Ectodermal cell (in vitro differentiated cells): ENCODE data around the gene DGCR8.

Source experiments
- H3K27ac ChIP-seq: 2 replicates; pipeline ENCODE4 v1.7.0; 2013; ENCODE audit warnings: mild to moderate bottlenecking, low read depth, low read length; ENCODE audit not compliant: insufficient read depth, poor library complexity, severe bottlenecking
- H3K27me3 ChIP-seq: 2 replicates; pipeline ENCODE4 v1.7.0; 2013; ENCODE audit warnings: mild to moderate bottlenecking, low read length; ENCODE audit not compliant: insufficient read depth, control insufficient read depth, poor library complexity, severe bottlenecking
- H3K36me3 ChIP-seq: one replicate; pipeline ENCODE4 v1.7.0; 2013; ENCODE audit warnings: low read length; ENCODE audit not compliant: control insufficient read depth, insufficient read depth
- H3K4me1 ChIP-seq: one replicate; pipeline ENCODE4 v1.7.0; 2013; ENCODE audit warnings: low read length; ENCODE audit not compliant: control insufficient read depth, insufficient read depth
- H3K4me3 ChIP-seq: 2 replicates; pipeline ENCODE4 v1.7.0; 2013; ENCODE audit warnings: low read depth, low read length, control low read depth; ENCODE audit not compliant: insufficient read depth
- H3K9me3 ChIP-seq: 2 replicates; pipeline ENCODE4 v1.7.0; 2013; ENCODE audit warnings: mild to moderate bottlenecking, low read length, moderate library complexity; ENCODE audit not compliant: control insufficient read depth
- WGBS, 2 experiments: methylation state at CpG; one replicate each; pipeline ENCODE4 v1.1.7; 2013; ENCODE audit warnings: missing lambda C conversion rate in 2 of 2; 5-methylcytosine and 5-hydroxymethylcytosine counted together

DGCR8 gene

DNA sequence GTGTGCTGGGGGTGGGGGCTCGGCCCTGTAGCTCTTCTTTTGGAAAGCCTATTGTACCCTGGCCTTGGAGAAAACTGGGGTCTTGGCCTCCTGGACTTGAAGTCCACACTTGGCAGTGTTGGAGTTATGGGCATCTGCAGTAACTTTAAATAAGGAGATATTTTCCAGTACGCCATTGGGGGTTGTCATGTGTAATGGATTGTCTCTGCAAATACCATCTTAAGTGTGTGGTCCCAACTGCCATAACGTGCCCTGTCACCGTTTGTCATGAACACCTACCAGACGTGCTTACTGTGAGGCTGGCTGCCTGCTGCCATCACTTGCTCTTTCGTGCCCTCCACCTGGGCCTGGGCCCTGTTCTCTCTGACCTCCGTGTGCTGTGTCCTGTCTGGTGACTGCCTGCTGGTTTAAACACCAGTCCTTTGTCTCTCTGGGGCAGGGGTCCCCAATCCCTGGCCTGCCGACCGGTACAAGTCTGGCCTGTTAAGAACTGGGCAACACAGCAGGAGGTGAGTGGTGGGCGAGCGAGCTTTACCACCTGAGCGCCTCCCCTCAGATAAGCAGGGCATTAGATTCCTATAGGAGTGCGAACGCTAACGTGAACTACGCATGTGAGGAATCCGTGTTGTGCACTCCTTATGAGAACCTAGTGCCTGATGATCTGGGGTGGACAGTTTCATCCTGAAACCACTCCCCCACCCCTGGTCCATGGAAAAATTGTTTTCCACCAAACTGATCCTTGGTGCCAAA, 48.0 kb downstream of the DGCR8 start:
- Histone ChIP-seq H3K27me3 (no peaks in the 10 kb centered on the region), H3K4me3 (no peak overlapping the region), H3K36me3 (peaks cover 33% of the 10 kb centered on the region), H3K9me3 (no peaks in the 10 kb centered on the region), H3K27ac (peak overlapping the region; percentile 26), H3K4me1 (no peaks in the 10 kb centered on the region)
- WGBS, 2 experiments: 89 to 92% methylated on average over 17 of the region's 17 CpGs

DNA sequence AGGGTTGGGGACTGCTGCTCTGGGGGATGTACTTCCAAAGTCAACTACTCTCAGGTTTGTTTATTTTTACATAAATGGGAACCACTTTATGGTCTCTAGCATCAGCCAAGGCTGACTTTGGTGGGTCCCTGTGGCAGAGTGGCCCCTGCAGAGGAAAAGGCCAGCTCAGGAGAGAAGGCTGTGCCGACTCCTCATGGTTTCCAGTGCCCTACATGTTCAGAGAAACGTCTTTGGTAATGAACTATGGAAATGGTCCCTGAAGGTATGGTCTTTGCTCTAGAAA, 48.5 kb downstream of the DGCR8 start:
- peaks cover 32% of the 10 kb centered on the region for H3K36me3 ChIP-seq

GRCh38 chr22:20128902-20129746, 49.1 kb downstream of the DGCR8 start:
- Histone ChIP-seq H3K4me1 (no peaks in the 10 kb centered on the region), H3K36me3 (peaks cover 26% of the 10 kb centered on the region), H3K27ac (no peak overlapping the region), H3K9me3 (no peaks in the 10 kb centered on the region), H3K27me3 (no peaks in the 10 kb centered on the region), H3K4me3 (no peak overlapping the region)
- 74% methylated on average over 18 of the region's 18 CpGs for WGBS, 2 experiments

More for the DNA sequence above, 48.5 kb downstream of the DGCR8 start:
- Histone ChIP-seq H3K27me3 (no peaks in the 10 kb centered on the region), H3K27ac (no peak overlapping the region), H3K4me1 (no peaks in the 10 kb centered on the region), H3K9me3 (no peaks in the 10 kb centered on the region), H3K4me3 (no peak overlapping the region)
- WGBS, 2 experiments: 88 to 93% methylated on average over 2 of the region's 2 CpGs

DNA sequence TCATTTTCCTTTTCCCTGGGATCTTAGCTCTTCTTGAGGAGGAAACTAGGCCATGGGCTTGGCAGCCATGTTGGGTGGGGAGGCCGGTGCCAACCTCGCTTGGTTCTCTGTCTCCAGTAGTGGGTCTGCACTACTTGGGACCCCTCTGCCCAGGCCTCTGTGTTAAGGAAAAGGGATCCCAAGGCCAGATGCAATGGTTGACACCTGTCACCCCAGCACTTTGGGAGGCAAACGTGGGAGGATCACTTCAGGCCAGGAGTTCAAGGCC, 49.6 kb downstream of the DGCR8 start:
- H3K4me3 ChIP-seq: no peak overlapping the region
- no peaks in the 10 kb centered on the region for H3K9me3 ChIP-seq
- H3K27me3 ChIP-seq: no peaks in the 10 kb centered on the region
- peaks cover 20% of the 10 kb centered on the region for H3K36me3 ChIP-seq
- H3K4me1 ChIP-seq: no peaks in the 10 kb centered on the region
- WGBS, 2 experiments: 92 to 93% methylated on average over 3 of the region's 3 CpGs
- H3K27ac ChIP-seq: no peak overlapping the region

DNA sequence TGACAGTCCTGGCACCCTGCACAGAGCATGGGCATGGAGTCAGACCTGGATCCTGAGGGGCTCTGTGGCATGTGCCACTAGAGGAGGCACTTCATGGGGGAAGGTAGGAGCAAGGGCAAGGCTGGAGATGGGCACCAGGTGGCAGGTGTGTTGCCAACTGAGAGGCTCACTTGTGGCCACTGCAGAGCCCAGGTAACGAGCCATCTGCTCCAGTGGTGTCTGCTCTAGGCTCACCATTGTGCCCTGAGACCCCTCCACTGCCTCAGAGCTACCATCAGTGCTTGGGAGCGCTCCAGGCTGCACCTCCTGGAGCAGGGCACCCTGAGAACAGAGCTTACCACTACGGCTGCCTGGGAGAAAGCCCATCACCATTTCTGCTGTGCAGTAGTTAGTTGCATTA, 50.3 kb downstream of the DGCR8 start:
- Histone ChIP-seq H3K36me3 (peaks cover 15% of the 10 kb centered on the region), H3K27me3 (no peaks in the 10 kb centered on the region), H3K4me3 (peak overlapping the region; percentile 64), H3K9me3 (no peaks in the 10 kb centered on the region), H3K27ac (peak overlapping the region; percentile 50), H3K4me1 (no peaks in the 10 kb centered on the region)
- 90 to 91% methylated on average over 3 of the region's 3 CpGs for WGBS, 2 experiments

GRCh38 chr22:20130731-20131596, 50.9 kb downstream of the DGCR8 start:
- no peaks in the 10 kb centered on the region for H3K27me3 ChIP-seq
- 7 to 9% methylated on average over 70 of the region's 70 CpGs for WGBS, 2 experiments
- peaks cover 8% of the 10 kb centered on the region for H3K36me3 ChIP-seq
- peak overlapping the region; percentile 50 for H3K27ac ChIP-seq
- no peaks in the 10 kb centered on the region for H3K4me1 ChIP-seq
- H3K9me3 ChIP-seq: no peaks in the 10 kb centered on the region
- peak overlapping the region; percentile 64 for H3K4me3 ChIP-seq

DNA sequence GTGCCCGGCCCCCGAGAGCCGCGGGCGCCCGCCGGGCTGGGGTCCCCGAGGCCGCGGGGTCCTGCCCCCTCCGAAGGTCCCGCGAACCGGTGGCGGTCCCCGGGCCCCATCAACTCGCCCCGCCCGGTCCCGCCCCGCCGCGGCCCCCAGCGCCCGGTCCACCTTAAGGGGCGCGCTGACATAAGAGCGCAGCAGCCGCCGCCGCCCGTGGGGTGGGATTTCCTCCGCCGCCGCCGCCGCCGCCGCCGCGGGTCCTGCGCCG, 51.5 kb downstream of the DGCR8 start, which contains the start of gene ZDHHC8:
ZDHHC8 (plus strand) TSS at position 208 of the 262 bp plus-strand sequence. CDS start 144 bp downstream, outside the sequence.
- H3K27ac ChIP-seq: peak within 1 kb of the TSS; percentile 50
- 0% methylated on average over 43 of the region's 43 CpGs for WGBS, 2 experiments
- peak within 1 kb of the TSS; percentile 64 for H3K4me3 ChIP-seq
- no peaks in the 10 kb centered on the region for H3K27me3 ChIP-seq
- no peaks in the 10 kb centered on the region for H3K4me1 ChIP-seq
- H3K36me3 ChIP-seq: peaks cover 3% of the 10 kb centered on the region
- no peaks in the 10 kb centered on the region for H3K9me3 ChIP-seq

DNA sequence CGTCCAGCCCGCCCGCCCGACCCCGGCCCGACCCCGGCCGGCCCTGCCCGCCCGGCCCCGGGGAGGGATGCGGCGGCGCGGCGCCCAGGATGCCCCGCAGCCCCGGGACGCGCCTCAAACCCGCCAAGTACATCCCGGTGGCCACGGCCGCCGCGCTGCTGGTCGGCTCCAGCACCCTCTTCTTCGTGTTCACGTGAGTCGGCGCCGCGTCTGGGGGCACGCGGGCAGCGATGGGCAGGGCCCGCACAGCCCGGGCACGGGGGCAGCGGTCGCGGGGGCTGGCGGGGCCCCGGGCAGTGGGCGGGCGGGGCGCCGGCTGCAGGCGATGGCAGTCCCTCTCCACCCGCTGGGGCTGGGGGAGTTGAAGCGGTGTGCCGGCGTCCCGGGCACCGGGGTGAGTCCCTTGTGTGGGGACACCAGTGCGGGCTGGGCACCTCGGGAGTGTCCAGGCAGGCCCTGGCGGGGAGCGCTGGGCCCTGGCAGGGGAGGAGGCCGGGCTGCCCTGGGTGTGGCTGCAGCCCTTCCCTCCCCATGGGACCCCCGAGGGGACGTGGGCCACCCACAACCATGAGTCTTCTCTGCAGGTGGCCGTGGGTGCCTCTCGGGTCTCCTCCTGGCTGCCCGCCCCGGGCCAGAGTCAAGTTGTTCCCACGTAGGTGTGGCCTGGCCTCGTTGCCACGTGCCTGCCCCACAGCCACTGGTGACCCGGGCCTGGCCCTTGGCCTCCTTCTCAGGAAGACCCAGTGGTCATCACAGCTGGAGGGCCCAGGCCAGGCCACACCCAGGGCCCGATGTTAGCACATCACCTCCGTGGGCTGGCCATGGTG, 52.0 kb downstream of the DGCR8 start:
- no peaks in the 10 kb centered on the region for H3K4me1 ChIP-seq
- WGBS, 2 experiments: 6% methylated on average over 72 of the region's 72 CpGs
- H3K4me3 ChIP-seq: peak overlapping the region; percentile 62
- H3K36me3 ChIP-seq: peaks cover 3% of the 10 kb centered on the region
- no peaks in the 10 kb centered on the region for H3K9me3 ChIP-seq
- no peak overlapping the region for H3K27ac ChIP-seq
- H3K27me3 ChIP-seq: no peaks in the 10 kb centered on the region

- H3K27me3 ChIP-seq: no peaks in the 10 kb centered on the region
- H3K4me1 ChIP-seq: no peaks in the 10 kb centered on the region
- 86 to 90% methylated on average over 16 of the region's 16 CpGs for WGBS, 2 experiments
- peaks cover 3% of the 10 kb centered on the region for H3K36me3 ChIP-seq
- no peaks in the 10 kb centered on the region for H3K9me3 ChIP-seq
- no peak overlapping the region for H3K27ac ChIP-seq
- peak overlapping the region; percentile 62 for H3K4me3 ChIP-seq
Observed at GRCh38 chr22:20132686-20133246, 52.7 kb downstream of the DGCR8 start.
